Stomach (tissue), 9 donors: ENCODE data around the gene KCNJ9. TPM values are rescaled to one million over a fixed set of nuclear protein-coding genes. Genes with fewer than 3 reads are reported as not detected.

Experiments
- DNase-seq, 2 donors: peaks; one replicate each; pipeline versions ENCODE4 v3.0.0 to v3.0.0-alpha.2; 2013 to 2019
- H3K27ac ChIP-seq, 5 donors: fragments of 200-600 bp in 4 of 5; sonication (generic) in 4 of 5; one replicate each; pipeline ENCODE4 v1.5.1; 2013 to 2019; ENCODE audit warnings: mild to moderate bottlenecking in 1 of 5, moderate library complexity in 1 of 5
- H3K27me3 ChIP-seq, 3 donors: fragments of 200-600 bp; sonication (generic); one replicate each; pipeline ENCODE4 v1.5.1; 2017 to 2019; ENCODE audit warnings: mixed run types in 1 of 3
- H3K36me3 ChIP-seq, 4 donors: fragments of 200-600 bp; sonication (generic); 1 replicate in 3 of 4; 2 replicates in 1 of 4; pipeline ENCODE4 v1.5.1; 2016 to 2019
- H3K4me1 ChIP-seq, 4 donors: fragments of 200-600 bp; sonication (generic); one replicate each; pipeline ENCODE4 v1.5.1; 2016 to 2019
- H3K4me3 ChIP-seq, 4 donors: fragments of 200-600 bp; sonication (generic) in 3 of 4; one replicate each; pipeline ENCODE4 v1.5.1; 2016 to 2019; ENCODE audit warnings: mild to moderate bottlenecking in 1 of 4
- H3K9me3 ChIP-seq, 4 donors: fragments of 200-600 bp; sonication (generic); one replicate each; pipeline ENCODE4 v1.5.1; 2016 to 2019
- EP300 ChIP-seq: sonication (generic); formaldehyde crosslinking; IDR thresholded peaks from one replicate; pipeline ENCODE4 v1.6.1; 2017; ENCODE audit warnings: antibody characterized with exemption
- POLR2A ChIP-seq, 4 donors: fragments of 450-650 bp; IDR thresholded peaks; one replicate each; pipeline ENCODE4 v1.6.1; 2016; ENCODE audit warnings: antibody characterized with exemption in 4 of 4, control low read depth in 2 of 4, mild to moderate bottlenecking in 1 of 4, moderate library complexity in 1 of 4
- POLR2AphosphoS5 ChIP-seq, 3 donors: sonication (generic); formaldehyde crosslinking; IDR thresholded peaks; one replicate each; pipeline ENCODE4 v1.6.1; 2016; ENCODE audit warnings: antibody characterized with exemption in 3 of 3
- WGBS, 5 donors: extraction: QIAGEN DNeasy Blood & Tissue Kit in 3 of 5; methylation state at CpG; one replicate each; pipeline versions ENCODE4 v1.1.5 to v1.1.7; 2013 to 2018; 5-methylcytosine and 5-hydroxymethylcytosine counted together
- intact Hi-C: fragments of 100-400 bp; cut with DNase I; formaldehyde crosslinking; loops from one replicate; pipeline ENCODE4 v1.15.1; 2023; ENCODE audit warnings: low total_unique reads
- polyA plus RNA-seq, 3 donors: library from polyadenylated mRNA; stranded (reverse); fragments of 200-250 nt; gene quantifications; one replicate each; pipeline ENCODE4 v1.2.3, GENCODE V29; 2013
- total RNA-seq, 5 donors: library from RNA; depleted of rRNA; stranded (reverse); fragments of >200 nt; gene quantifications; one replicate each; pipeline versions ENCODE4 v1.1.0 to v1.2.3, GENCODE V29; 2014 to 2016
- TF ChIP-seq, protein P1 (sequence below), 7 experiments: fragments of 450-650 bp in 4 of 7; fragments of 200-600 bp in 3 of 7; sonication (generic) in 3 of 7; IDR thresholded peaks; one replicate each; pipeline ENCODE4 v1.5.1; 2016 to 2019; ENCODE audit warnings: antibody characterized with exemption in 7 of 7, control low read depth in 2 of 7, mild to moderate bottlenecking in 1 of 7
- donor health status: healthy with polysubstance abuse.
- donor health status: Bipolar disorder and iron deficiency.
- donor health status: healthy.

Gene KCNJ9
- total and polyA plus RNA-seq, 8 donors = 0.03 to 0.87 (median 0.06) TPM; not detected in 5

DNA sequence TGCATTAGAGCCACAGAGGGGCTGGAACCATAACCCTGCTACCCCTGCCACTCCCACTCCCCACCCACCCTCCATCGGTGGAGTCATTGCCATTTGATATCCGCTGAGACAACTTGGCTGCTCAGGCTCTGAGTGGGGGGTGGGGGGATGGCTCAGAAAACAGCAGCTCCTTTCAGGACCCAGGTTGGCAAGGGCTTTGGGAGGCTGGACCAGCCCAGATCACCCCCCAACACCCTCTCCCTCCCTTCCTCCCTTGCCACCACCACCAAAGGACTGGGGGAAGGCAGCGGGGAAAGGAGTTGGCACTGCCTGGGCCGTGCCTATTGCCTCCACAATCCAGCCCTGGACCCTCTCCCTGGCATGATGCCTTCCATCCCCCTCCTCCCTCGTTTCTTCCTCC, 13.1 kb upstream of the KCNJ9 start:
- intact Hi-C loops = no loop called here
- H3K27me3 ChIP-seq = peaks cover 0 to 46% (median 16%) of the 10 kb centered on the region in 3 donors
- no peak for DNase-seq
- H3K27ac ChIP-seq = no peak overlapping the region
- 57 to 75% (median 70%) methylated on average over 5 of the region's 5 CpGs for WGBS, 5 donors
- H3K9me3 ChIP-seq = no peaks in the 10 kb centered on the region
- no peak overlapping the region for H3K4me3 ChIP-seq
- peaks cover 0 to 18% (median 15%) of the 10 kb centered on the region in 4 donors for H3K4me1 ChIP-seq
- TF ChIP-seq EP300 (no peak), POLR2AphosphoS5 (IDR thresholded peaks at IDR 0.05) (no peak), POLR2A (IDR thresholded peaks at IDR 0.05) (no peak)
- TF ChIP-seq, protein P1, sequence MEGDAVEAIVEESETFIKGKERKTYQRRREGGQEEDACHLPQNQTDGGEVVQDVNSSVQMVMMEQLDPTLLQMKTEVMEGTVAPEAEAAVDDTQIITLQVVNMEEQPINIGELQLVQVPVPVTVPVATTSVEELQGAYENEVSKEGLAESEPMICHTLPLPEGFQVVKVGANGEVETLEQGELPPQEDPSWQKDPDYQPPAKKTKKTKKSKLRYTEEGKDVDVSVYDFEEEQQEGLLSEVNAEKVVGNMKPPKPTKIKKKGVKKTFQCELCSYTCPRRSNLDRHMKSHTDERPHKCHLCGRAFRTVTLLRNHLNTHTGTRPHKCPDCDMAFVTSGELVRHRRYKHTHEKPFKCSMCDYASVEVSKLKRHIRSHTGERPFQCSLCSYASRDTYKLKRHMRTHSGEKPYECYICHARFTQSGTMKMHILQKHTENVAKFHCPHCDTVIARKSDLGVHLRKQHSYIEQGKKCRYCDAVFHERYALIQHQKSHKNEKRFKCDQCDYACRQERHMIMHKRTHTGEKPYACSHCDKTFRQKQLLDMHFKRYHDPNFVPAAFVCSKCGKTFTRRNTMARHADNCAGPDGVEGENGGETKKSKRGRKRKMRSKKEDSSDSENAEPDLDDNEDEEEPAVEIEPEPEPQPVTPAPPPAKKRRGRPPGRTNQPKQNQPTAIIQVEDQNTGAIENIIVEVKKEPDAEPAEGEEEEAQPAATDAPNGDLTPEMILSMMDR (IDR thresholded peaks at IDR 0.05) = no peak
- H3K36me3 ChIP-seq = no peaks in the 10 kb centered on the region

DNA sequence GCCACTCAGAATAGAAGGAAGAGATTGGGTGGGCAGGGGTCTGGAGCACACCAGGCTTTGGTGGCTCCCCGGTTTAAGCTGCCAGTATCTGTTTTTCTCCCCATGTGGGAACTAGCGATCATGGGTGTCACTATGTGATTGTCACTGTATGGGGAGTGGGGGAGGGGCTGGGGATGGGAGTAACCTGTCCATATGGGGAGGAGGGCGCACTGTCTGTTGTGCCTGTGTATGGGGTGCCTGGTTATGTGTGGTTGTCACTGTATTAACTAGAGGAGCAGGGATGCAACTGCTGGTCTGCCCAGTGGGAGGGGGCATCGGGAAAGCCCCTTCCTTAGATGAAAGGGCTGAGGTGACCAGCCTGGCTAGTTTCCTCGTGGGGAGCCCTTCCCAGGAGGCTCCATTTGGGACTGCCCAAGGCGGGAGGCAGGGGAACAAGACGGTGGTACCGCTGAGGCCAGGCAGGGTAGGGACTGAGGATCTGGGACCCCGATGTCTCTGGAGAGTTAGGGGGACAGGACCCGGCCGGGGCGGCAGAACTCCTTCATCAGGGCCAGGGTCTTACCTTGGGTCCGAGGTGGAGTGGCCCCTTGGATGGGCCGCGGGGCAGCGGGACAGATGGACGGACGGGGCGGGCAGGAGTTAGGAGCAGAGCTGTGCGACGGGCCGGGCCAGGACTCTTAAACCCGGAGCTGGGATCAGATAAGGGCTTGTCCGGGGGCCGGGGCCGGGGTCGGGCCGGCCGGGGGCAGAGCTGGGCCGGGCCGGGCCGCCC, 11.7 kb upstream of the KCNJ9 start, which contains the start of gene KCNJ10:
TSS of gene KCNJ10 (minus strand) at position 701 of the 772 bp plus-strand sequence. CDS start 27,628 bp downstream, outside the sequence.
- WGBS, 5 donors = 10 to 17% (median 11%) methylated on average over 20 to 32 of the region's 32 CpGs
- Histone ChIP-seq H3K4me1 (peaks cover 0 to 18% (median 15%) of the 10 kb centered on the region in 4 donors), H3K4me3 (peak within 1 kb of the TSS; percentile 52 to 62 (median 56)), H3K27me3 (peaks cover 0 to 42% (median 16%) of the 10 kb centered on the region in 3 donors), H3K9me3 (no peaks in the 10 kb centered on the region), H3K36me3 (no peaks in the 10 kb centered on the region), H3K27ac (peak within 1 kb of the TSS in 2 of 5 donors; percentile 39 to 49)
- intact Hi-C loops = no loop called here
- DNase-seq = no peak
- no peak for TF ChIP-seq POLR2A (IDR thresholded peaks at IDR 0.05)
- TF ChIP-seq POLR2AphosphoS5 (IDR thresholded peaks at IDR 0.05) = no peak
- no peak for TF ChIP-seq EP300
- TF ChIP-seq, protein P1 (IDR thresholded peaks at IDR 0.05) = no peak

DNA sequence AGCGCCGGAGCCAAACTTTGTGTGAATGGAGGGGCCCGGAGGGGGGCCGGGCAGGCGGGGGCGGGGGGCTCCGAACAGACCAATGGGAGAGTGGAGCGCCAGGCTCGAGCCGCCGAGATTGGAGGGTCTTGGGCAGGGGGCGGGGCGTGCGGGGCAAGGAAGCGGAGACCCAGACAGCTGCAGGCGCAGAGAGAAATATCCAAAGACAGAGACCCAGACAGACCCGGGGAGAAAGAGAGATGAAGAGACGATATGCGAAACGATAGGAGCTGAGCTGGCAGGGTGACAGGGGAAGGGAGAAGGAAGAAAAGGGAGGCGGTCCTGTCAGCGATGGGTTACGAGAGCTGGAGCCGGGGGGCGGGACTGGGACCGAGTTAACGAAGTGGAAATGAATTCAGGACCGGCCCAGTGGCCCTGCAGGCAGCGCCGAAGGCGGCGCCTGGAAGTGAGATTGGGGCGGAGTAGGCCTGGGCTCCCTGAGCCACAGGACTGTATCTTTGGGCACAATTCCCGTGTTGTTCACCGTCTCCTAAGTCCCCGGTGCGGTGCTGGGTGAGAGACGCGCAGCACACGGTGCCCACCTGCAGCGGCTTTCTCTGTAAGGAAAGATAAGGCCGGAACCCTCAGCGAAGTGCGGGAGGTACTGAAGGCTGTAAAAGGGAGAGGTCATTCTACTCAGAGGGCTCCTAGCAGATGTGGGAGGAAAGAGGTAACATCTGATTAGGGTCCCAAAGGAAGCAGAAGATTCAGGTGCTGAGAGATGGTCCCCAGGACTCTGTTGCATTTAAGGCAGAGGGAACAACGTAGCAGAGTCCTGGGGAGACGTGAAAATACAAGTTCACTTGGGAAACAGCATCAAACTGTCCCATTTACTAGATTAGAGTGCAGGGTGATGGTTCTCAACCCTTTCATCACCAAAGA, 10.8 kb upstream of the KCNJ9 start:
- TF ChIP-seq, protein P1 (IDR thresholded peaks at IDR 0.05) = no peak
- no peak for TF ChIP-seq POLR2A (IDR thresholded peaks at IDR 0.05)
- peaks cover 0 to 42% (median 16%) of the 10 kb centered on the region in 3 donors for H3K27me3 ChIP-seq
- H3K4me1 ChIP-seq = peaks cover 0 to 18% (median 15%) of the 10 kb centered on the region in 4 donors
- H3K9me3 ChIP-seq = no peaks in the 10 kb centered on the region
- H3K36me3 ChIP-seq = no peaks in the 10 kb centered on the region
- 1 to 3% (median 2%) methylated on average over 39 to 46 of the region's 46 CpGs for WGBS, 5 donors
- peak; percentile 73 to 91 for DNase-seq
- intact Hi-C loops = no loop called here
- H3K4me3 ChIP-seq = peak overlapping the region; percentile 52 to 62 (median 56)
- peak overlapping the region in 2 of 5 donors; percentile 39 to 49 for H3K27ac ChIP-seq

DNA sequence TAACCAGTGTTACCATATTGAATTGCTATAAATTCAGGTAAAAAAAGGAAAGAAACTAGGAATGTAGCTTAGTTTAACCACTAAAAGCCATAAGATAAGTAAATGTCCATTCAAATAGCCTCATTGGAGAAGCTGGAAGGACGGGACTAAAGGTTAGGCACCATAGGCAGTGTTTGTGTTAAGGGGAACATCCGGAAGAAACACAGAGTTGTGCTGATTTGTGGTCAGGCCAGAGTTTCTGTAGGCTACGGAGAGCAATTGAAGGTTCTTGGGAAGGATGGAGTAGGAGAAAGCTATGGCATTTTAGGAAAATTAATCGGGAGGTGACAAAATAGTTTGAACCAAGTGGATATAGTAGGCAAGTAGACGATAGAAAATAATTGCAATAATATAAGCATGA, 10.0 kb upstream of the KCNJ9 start:
- 83 to 88% (median 86%) methylated on average over 5 of the region's 5 CpGs for WGBS, 5 donors
- H3K4me3 ChIP-seq = no peak overlapping the region
- peaks cover 0 to 18% (median 15%) of the 10 kb centered on the region in 4 donors for H3K4me1 ChIP-seq
- H3K9me3 ChIP-seq = no peaks in the 10 kb centered on the region
- intact Hi-C loops = no loop called here
- no peaks in the 10 kb centered on the region for H3K36me3 ChIP-seq
- TF ChIP-seq POLR2A (IDR thresholded peaks at IDR 0.05) (no peak), POLR2AphosphoS5 (IDR thresholded peaks at IDR 0.05) (no peak), EP300 (no peak)
- TF ChIP-seq, protein P1 (IDR thresholded peaks at IDR 0.05) = no peak
- no peak for DNase-seq
- H3K27me3 ChIP-seq = peaks cover 0 to 47% (median 16%) of the 10 kb centered on the region in 3 donors
- H3K27ac ChIP-seq = no peak overlapping the region
